GM19240 (cell line): ENCODE data around the gene SCYL1.

Experiments
- DNase-seq: peaks from one replicate; pipeline ENCODE4 v3.0.0; 2011; ENCODE audit warnings: low spot score; ENCODE audit not compliant: insufficient read length

SCYL1 gene

GRCh38 chr11:65493367-65494176 lies 31.3 kb upstream of the SCYL1 start:
- DNase-seq = no peak

- DNase-seq = no peak
Measured at GRCh38 chr11:65496304-65497140, 28.4 kb upstream of the SCYL1 start.

GRCh38 chr11:65497141-65498041 lies 27.5 kb upstream of the SCYL1 start:
- no peak for DNase-seq

- DNase-seq = no peak
Measured at GRCh38 chr11:65498042-65498726, 26.7 kb upstream of the SCYL1 start.

- DNase-seq = no peak
Measured at GRCh38 chr11:65498727-65498976, 26.2 kb upstream of the SCYL1 start.

- no peak for DNase-seq
Measured at GRCh38 chr11:65498977-65499712, 25.7 kb upstream of the SCYL1 start, which contains the start of gene MALAT1. TSS of gene MALAT1 (plus strand) at chr11:65499045.

- no peak for DNase-seq
Measured at GRCh38 chr11:65499713-65500386, 25.0 kb upstream of the SCYL1 start.

- DNase-seq = no peak
Measured at GRCh38 chr11:65500387-65501185, 24.3 kb upstream of the SCYL1 start.

GRCh38 chr11:65501186-65501471 lies 23.8 kb upstream of the SCYL1 start:
- no peak for DNase-seq

- no peak for DNase-seq
Measured at GRCh38 chr11:65501472-65502273, 23.2 kb upstream of the SCYL1 start.

- no peak for DNase-seq
Measured at GRCh38 chr11:65502274-65502554, 22.7 kb upstream of the SCYL1 start.

- no peak for DNase-seq
Measured at GRCh38 chr11:65502555-65503367, 22.1 kb upstream of the SCYL1 start.

GRCh38 chr11:65503368-65503948 lies 21.4 kb upstream of the SCYL1 start:
- DNase-seq = no peak

GRCh38 chr11:65503949-65504673 lies 20.8 kb upstream of the SCYL1 start:
- no peak for DNase-seq

GRCh38 chr11:65504674-65505465 lies 20.0 kb upstream of the SCYL1 start:
- no peak for DNase-seq
